ENCODE measurements around the gene CXCL16.

CXCL16 gene

GRCh38 chr17:4738136-4739121, 1.3 kb downstream of the CXCL16 start:
- ATAC-seq, result no peak; the same call in 2 of the 3 replicates
- TF ChIP-seq TSHZ2 (CRISPR knock-in tag; IDR thresholded peaks at IDR 0.05) (no peak), TCF4 (CRISPR knock-in tag; IDR thresholded peaks at IDR 0.05; ENCODE audit: borderline replicate concordance) (no peak), RARB (CRISPR knock-in tag; IDR thresholded peaks at IDR 0.05) (no peak), PATZ1 (CRISPR knock-in tag; IDR thresholded peaks at IDR 0.05; ENCODE audit: borderline replicate concordance) (no peak), ESRRG (CRISPR knock-in tag; IDR thresholded peaks at IDR 0.05) (no peak), ZFP3 (CRISPR knock-in tag; IDR thresholded peaks at IDR 0.05) (no peak), ZC3H10 (CRISPR knock-in tag; IDR thresholded peaks at IDR 0.05) (no peak), TOX (CRISPR knock-in tag; IDR thresholded peaks at IDR 0.05; ENCODE audit: borderline replicate concordance) (no peak), ZFP30 (CRISPR knock-in tag; IDR thresholded peaks at IDR 0.05) (no peak), ISL1 (CRISPR knock-in tag; IDR thresholded peaks at IDR 0.05) (no peak), GLIS3 (CRISPR knock-in tag; IDR thresholded peaks at IDR 0.05) (no peak), CREB5 (CRISPR knock-in tag; IDR thresholded peaks at IDR 0.05; ENCODE audit: low read depth) (no peak), PPARA (CRISPR knock-in tag; IDR thresholded peaks at IDR 0.05; ENCODE audit: borderline replicate concordance) (no peak)

- TF ChIP-seq TSHZ2 (CRISPR knock-in tag; IDR thresholded peaks at IDR 0.05), result no peak
- no peak for TF ChIP-seq ZNF565 (CRISPR knock-in tag; conservative IDR thresholded peaks at IDR 0.05; ENCODE audit: low read depth)
- TF ChIP-seq OSR1 (CRISPR knock-in tag; IDR thresholded peaks at IDR 0.05), result no peak
- no peak for TF ChIP-seq CSRNP3 (CRISPR knock-in tag; IDR thresholded peaks at IDR 0.05)
- TF ChIP-seq ZNF70 (CRISPR knock-in tag; IDR thresholded peaks at IDR 0.05), result no peak
- TF ChIP-seq GLIS3 (CRISPR knock-in tag; IDR thresholded peaks at IDR 0.05), result no peak
- TF ChIP-seq ZFP30 (CRISPR knock-in tag; IDR thresholded peaks at IDR 0.05), result no peak
- no peak for TF ChIP-seq ZFP3 (CRISPR knock-in tag; IDR thresholded peaks at IDR 0.05)
- no peak for TF ChIP-seq ARNTL (CRISPR knock-in tag; IDR thresholded peaks at IDR 0.05; ENCODE audit: borderline replicate concordance, low read depth)
- no peak for TF ChIP-seq ESRRG (CRISPR knock-in tag; IDR thresholded peaks at IDR 0.05)
- TF ChIP-seq BACH2 (CRISPR knock-in tag; IDR thresholded peaks at IDR 0.05; ENCODE audit: borderline replicate concordance), result no peak
- no peak for TF ChIP-seq RARB (CRISPR knock-in tag; IDR thresholded peaks at IDR 0.05)
- TF ChIP-seq SNAI2 (CRISPR knock-in tag; IDR thresholded peaks at IDR 0.05), result no peak
- TF ChIP-seq CREB5 (CRISPR knock-in tag; IDR thresholded peaks at IDR 0.05; ENCODE audit: low read depth), result no peak
- no peak for TF ChIP-seq CSDC2 (CRISPR knock-in tag; IDR thresholded peaks at IDR 0.05)
- TF ChIP-seq ZNF8 (CRISPR knock-in tag; IDR thresholded peaks at IDR 0.05), result no peak
- TF ChIP-seq ZC3H10 (CRISPR knock-in tag; IDR thresholded peaks at IDR 0.05), result no peak
- ATAC-seq, result no peak
Observed at GRCh38 chr17:4735876-4736651, 3.7 kb downstream of the CXCL16 start.

Data from SK-N-SH treated with all-trans-retinoic acid at 6 μM for 48 hours (cell line).